A673 (cell line): ENCODE data around the gene POU3F1. TPM values are rescaled to one million over a fixed set of nuclear protein-coding genes. Genes with fewer than 3 reads are reported as not detected.

Experiments used
- BruUV-seq: library from RNA; stranded (reverse); fragments of 400-500 nt; replicated peaks from 2 replicates; lab custom pipeline; 2021; lab: Mats Ljungman, UMichigan
- CTCF ChIA-PET: fragments of 300-600 bp; sonication (Branson Sonifier 250); formaldehyde crosslinking; loops from one replicate; lab custom pipeline; 2022; ENCODE audit warnings: antibody characterized with exemption; lab: Charles Lee
- POLR2A ChIA-PET: fragments of 300-600 bp; sonication (Branson Sonifier 250); formaldehyde crosslinking; loops from one replicate; lab custom pipeline; 2022; ENCODE audit warnings: antibody characterized with exemption; ENCODE audit not compliant: low non-redundant PET; lab: Charles Lee
- DNase-seq: peaks from one replicate; pipeline ENCODE4 v3.0.0-alpha.2; 2015; ENCODE audit warnings: low spot score
- H3K27ac ChIP-seq: fragments of 200-600 bp; sonication (generic); 2 replicates; pipeline ENCODE4 v1.5.1; 2016; ENCODE audit warnings: mixed run types, low read depth, mild to moderate bottlenecking, mixed read lengths, antibody characterized with exemption, low read length; ENCODE audit not compliant: poor library complexity, severe bottlenecking
- H3K27me3 ChIP-seq: fragments of 200-600 bp; sonication (generic); replicated peaks from 2 replicates; pipeline ENCODE4 v1.6.1; 2017; ENCODE audit warnings: mixed run types, low read depth, mild to moderate bottlenecking, mixed read lengths, antibody characterized with exemption, low read length; ENCODE audit not compliant: insufficient read depth, poor library complexity
- H3K36me3 ChIP-seq: fragments of 200-600 bp; sonication (generic); 2 replicates; pipeline ENCODE4 v1.6.1; 2016; ENCODE audit warnings: mixed run types, mild to moderate bottlenecking, mixed read lengths, antibody characterized with exemption, low read length; ENCODE audit not compliant: insufficient read depth, poor library complexity, severe bottlenecking
- H3K4me1 ChIP-seq: fragments of 200-600 bp; sonication (generic); 2 replicates; pipeline ENCODE4 v1.6.1; 2017; ENCODE audit warnings: mixed run types, mild to moderate bottlenecking, mixed read lengths, antibody characterized with exemption, low read length; ENCODE audit not compliant: insufficient read depth, poor library complexity, severe bottlenecking
- H3K4me3 ChIP-seq: fragments of 200-600 bp; sonication (generic); 2 replicates; pipeline ENCODE4 v1.5.1; 2016; ENCODE audit warnings: low read depth, mixed run types, mild to moderate bottlenecking, mixed read lengths, low read length; ENCODE audit not compliant: poor library complexity, severe bottlenecking
- H3K9me3 ChIP-seq: fragments of 200-600 bp; sonication (generic); 2 replicates; pipeline ENCODE4 v1.6.1; 2016; ENCODE audit warnings: mixed run types, low read depth, mild to moderate bottlenecking, mixed read lengths, antibody characterized with exemption, low read length; ENCODE audit not compliant: poor library complexity, severe bottlenecking
- EZH2 ChIP-seq: fragments of 200-600 bp; sonication (generic); IDR thresholded peaks from 2 replicates; pipeline ENCODE4 v1.6.1; 2017; ENCODE audit warnings: borderline replicate concordance, low read depth, mild to moderate bottlenecking, mixed read lengths, antibody characterized with exemption, low read length; ENCODE audit not compliant: poor library complexity, severe bottlenecking
- intact Hi-C: fragments of 100-400 bp; cut with micrococcal nuclease; formaldehyde crosslinking; loops from one replicate; pipeline ENCODE4 v1.10.0; 2022; ENCODE audit not compliant: unreplicated experiment
- total RNA-seq: library from RNA; stranded (reverse); gene quantifications from 2 replicates; pipeline ENCODE4 v1.2.3, GENCODE V29; 2021
- TF ChIP-seq, protein P1 (sequence below): fragments of 300-800, 200-600 bp; sonication (generic); conservative IDR thresholded peaks from 2 replicates; pipeline ENCODE4 v1.5.1; 2017; ENCODE audit warnings: low read depth, mild to moderate bottlenecking, antibody characterized with exemption, low read length, moderate library complexity, mixed read lengths

POU3F1 gene
- total RNA-seq, 1 experiment from 2014 or later, result 92.9 TPM

GRCh38 chr1:38027201-38028104, 19.1 kb downstream of the POU3F1 start:
- POLR2A ChIA-PET, result interaction anchor here (0.5 to 0.9 kb wide), 4 partner anchors 13 to 1015 kb away, joined by 3 to 4 read pairs (median 3); no protein-coding TSS in a partner anchor
- H3K36me3 ChIP-seq, result peaks cover 34% of the 10 kb centered on the region
- H3K4me1 ChIP-seq, result peaks cover 78% of the 10 kb centered on the region
- TF ChIP-seq, protein P1, sequence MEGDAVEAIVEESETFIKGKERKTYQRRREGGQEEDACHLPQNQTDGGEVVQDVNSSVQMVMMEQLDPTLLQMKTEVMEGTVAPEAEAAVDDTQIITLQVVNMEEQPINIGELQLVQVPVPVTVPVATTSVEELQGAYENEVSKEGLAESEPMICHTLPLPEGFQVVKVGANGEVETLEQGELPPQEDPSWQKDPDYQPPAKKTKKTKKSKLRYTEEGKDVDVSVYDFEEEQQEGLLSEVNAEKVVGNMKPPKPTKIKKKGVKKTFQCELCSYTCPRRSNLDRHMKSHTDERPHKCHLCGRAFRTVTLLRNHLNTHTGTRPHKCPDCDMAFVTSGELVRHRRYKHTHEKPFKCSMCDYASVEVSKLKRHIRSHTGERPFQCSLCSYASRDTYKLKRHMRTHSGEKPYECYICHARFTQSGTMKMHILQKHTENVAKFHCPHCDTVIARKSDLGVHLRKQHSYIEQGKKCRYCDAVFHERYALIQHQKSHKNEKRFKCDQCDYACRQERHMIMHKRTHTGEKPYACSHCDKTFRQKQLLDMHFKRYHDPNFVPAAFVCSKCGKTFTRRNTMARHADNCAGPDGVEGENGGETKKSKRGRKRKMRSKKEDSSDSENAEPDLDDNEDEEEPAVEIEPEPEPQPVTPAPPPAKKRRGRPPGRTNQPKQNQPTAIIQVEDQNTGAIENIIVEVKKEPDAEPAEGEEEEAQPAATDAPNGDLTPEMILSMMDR, result no peak
- TF ChIP-seq EZH2, result no peak
- no peaks in the 10 kb centered on the region for H3K27me3 ChIP-seq
- CTCF ChIA-PET, result interaction anchor here (0.5 to 3.1 kb wide), 5 partner anchors 9 to 65 kb away, joined by 3 to 14 read pairs (median 3); no protein-coding TSS in a partner anchor
- H3K4me3 ChIP-seq, result no peak overlapping the region
- no peaks in the 10 kb centered on the region for H3K9me3 ChIP-seq
- H3K27ac ChIP-seq, result peak overlapping the region; percentile 95
- intact Hi-C loops, result loop anchor here (2.0 to 10.0 kb wide), 4 partner anchors 267 to 807 kb away; no protein-coding TSS in a partner anchor
- no TSS peak for BruUV-seq
- no peak for DNase-seq

GRCh38 chr1:38026592-38027200, 19.9 kb downstream of the POU3F1 start:
- peak; percentile 93 for DNase-seq
- no peaks in the 10 kb centered on the region for H3K27me3 ChIP-seq
- H3K4me1 ChIP-seq, result peaks cover 81% of the 10 kb centered on the region
- no peak for TF ChIP-seq EZH2
- TF ChIP-seq, protein P1, result peak; percentile 90
- no peaks in the 10 kb centered on the region for H3K9me3 ChIP-seq
- no TSS peak for BruUV-seq
- intact Hi-C loops, result loop anchor here (2.0 to 10.0 kb wide), 4 partner anchors 268 to 808 kb away; no protein-coding TSS in a partner anchor
- CTCF ChIA-PET, result interaction anchor here (0.5 to 3.1 kb wide), 7 partner anchors 9 to 106 kb away, joined by 3 to 14 read pairs (median 3); no protein-coding TSS in a partner anchor
- no peak overlapping the region for H3K4me3 ChIP-seq
- peak overlapping the region; percentile 95 for H3K27ac ChIP-seq
- peaks cover 41% of the 10 kb centered on the region for H3K36me3 ChIP-seq
- POLR2A ChIA-PET, result interaction anchor here (0.5 to 0.9 kb wide), 4 partner anchors 12 to 1015 kb away, joined by 3 to 4 read pairs (median 3); no protein-coding TSS in a partner anchor

DNA sequence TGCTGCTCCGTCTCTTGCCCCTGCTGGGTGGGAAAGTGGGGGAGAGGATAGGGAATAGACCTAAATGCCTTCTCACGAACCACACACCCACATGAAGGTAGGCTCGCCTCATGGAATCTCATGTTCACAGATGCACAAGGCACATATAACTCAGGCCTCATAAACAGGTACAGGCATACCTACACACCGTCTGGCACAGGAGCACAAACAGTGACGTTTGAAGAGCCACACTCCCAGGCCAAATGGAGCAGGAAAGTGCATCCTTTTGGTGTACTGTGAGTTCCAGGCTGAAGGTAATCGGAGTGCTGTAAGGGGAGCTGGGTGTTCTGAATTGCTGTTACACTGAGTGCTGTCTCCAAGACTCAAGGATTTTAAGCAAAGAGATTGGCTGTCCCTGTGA, 20.9 kb downstream of the POU3F1 start:
- TF ChIP-seq EZH2, result no peak
- TF ChIP-seq, protein P1, result no peak
- CTCF ChIA-PET, result interaction anchor here (0.6 to 3.1 kb wide), 3 partner anchors 46 to 809 kb away, joined by 5 to 14 read pairs (median 10); no protein-coding TSS in a partner anchor

More for the DNA sequence above, 20.9 kb downstream of the POU3F1 start:
- Histone ChIP-seq H3K27ac (peak overlapping the region; percentile 95), H3K9me3 (no peaks in the 10 kb centered on the region), H3K4me3 (no peak overlapping the region), H3K27me3 (no peaks in the 10 kb centered on the region), H3K36me3 (peaks cover 48% of the 10 kb centered on the region), H3K4me1 (peaks cover 75% of the 10 kb centered on the region)
- DNase-seq, result no peak
- no TSS peak for BruUV-seq
- POLR2A ChIA-PET, result interaction anchor here (1.0 kb wide), 1 partner anchor 21 kb away, joined by 7 read pairs; the partner anchor contains the start of gene POU3F1
- intact Hi-C loops, result loop anchor here (2.0 to 10.0 kb wide), 4 partner anchors 269 to 809 kb away; no protein-coding TSS in a partner anchor
